Measurements from ENCODE around the gene TTC16. TPM values are rescaled to one million over a fixed set of nuclear protein-coding genes. Genes with fewer than 3 reads are reported as not detected.

The TTC16 gene
- total RNA-seq, 1 experiment from 2014 or later = not detected

DNA sequence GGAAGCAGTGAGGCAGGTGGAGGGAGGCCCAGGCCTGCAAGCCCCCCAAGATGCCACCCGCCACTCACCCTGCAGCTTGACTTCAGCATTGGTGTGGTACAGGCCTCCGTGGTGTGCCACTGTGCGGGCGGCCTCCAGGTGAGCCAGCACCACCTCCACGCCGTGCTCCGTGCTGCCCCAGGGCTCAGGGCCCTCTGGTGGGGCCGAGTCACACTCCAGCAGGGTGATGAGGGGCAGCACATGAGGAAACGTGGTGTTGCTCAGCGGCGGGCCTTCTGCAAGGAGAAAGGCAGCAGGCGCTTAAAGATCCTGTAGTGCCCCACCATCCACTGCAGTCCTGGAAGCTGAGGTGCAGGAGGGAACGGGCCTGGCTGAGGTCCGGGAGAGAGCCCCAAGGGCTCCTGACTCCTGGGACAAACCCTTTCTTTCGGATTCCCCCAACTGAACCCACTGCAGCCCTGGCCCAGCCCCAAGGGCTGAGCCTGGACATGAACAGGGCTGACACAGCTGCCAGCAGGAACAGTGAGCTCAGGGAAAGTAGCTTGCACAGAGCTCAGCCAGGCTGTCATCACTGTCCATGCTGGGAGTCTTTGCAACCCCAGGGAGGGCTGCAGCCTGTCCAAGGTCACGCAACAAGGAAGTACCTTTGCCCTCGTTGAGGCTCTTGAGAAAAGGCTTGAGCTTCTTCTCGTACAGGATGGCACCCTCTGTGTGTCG lies 23.9 kb downstream of the TTC16 start:
- TF ChIP-seq NFE2L1 (CRISPR knock-in tag; IDR thresholded peaks at IDR 0.05) = no peak
- no peak for TF ChIP-seq ETV6 (CRISPR knock-in tag; IDR thresholded peaks at IDR 0.05)
- TF ChIP-seq MAX (CRISPR knock-in tag; IDR thresholded peaks at IDR 0.05) = no peak
- no peak for TF ChIP-seq TP53 (CRISPR knock-in tag; IDR thresholded peaks at IDR 0.05)
- TF ChIP-seq ZNF232 (CRISPR knock-in tag; IDR thresholded peaks at IDR 0.05) = no peak
- TF ChIP-seq, protein P1, sequence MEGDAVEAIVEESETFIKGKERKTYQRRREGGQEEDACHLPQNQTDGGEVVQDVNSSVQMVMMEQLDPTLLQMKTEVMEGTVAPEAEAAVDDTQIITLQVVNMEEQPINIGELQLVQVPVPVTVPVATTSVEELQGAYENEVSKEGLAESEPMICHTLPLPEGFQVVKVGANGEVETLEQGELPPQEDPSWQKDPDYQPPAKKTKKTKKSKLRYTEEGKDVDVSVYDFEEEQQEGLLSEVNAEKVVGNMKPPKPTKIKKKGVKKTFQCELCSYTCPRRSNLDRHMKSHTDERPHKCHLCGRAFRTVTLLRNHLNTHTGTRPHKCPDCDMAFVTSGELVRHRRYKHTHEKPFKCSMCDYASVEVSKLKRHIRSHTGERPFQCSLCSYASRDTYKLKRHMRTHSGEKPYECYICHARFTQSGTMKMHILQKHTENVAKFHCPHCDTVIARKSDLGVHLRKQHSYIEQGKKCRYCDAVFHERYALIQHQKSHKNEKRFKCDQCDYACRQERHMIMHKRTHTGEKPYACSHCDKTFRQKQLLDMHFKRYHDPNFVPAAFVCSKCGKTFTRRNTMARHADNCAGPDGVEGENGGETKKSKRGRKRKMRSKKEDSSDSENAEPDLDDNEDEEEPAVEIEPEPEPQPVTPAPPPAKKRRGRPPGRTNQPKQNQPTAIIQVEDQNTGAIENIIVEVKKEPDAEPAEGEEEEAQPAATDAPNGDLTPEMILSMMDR (IDR thresholded peaks at IDR 0.05) = no peak
- TF ChIP-seq MLX (CRISPR knock-in tag; IDR thresholded peaks at IDR 0.05) = no peak
- TF ChIP-seq CBFB (CRISPR knock-in tag; IDR thresholded peaks at IDR 0.05; ENCODE audit: low read depth) = no peak
- POLR2A ChIA-PET = no interaction called here

DNA sequence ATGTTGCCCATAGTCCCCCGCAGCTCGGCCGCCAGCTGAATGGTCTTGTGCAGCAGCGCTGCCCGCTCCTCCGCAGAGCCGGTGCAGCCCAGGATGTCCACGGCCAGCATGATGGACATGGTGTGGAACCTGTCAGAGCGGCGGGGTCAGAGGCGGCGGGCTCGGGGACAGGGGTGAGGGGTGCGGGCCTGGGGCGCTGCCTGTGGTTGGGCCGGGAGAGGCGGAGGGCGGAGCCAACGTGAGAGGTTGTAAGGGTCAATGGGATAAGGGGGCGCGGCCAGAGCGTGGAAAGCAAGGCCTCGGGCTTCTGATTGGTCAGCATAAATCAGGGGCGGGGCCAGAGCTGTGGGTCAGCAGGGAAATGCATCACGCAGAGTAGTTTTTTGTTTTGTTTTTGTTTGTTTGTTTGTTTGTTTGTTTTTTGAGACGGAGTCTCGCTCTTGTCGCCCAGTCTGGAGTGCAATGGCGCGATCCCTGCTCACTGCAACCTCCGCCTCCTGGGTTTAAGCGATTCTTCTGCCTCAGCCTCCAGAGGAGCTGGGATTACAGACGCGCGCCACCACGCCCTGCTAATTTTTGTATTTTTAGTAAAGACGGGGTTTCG lies 26.1 kb downstream of the TTC16 start:
- peak; percentile 81 for TF ChIP-seq NFYB (CRISPR knock-in tag; conservative IDR thresholded peaks at IDR 0.05; ENCODE audit: low read depth)
- TF ChIP-seq, protein P1 (IDR thresholded peaks at IDR 0.05) = no peak
- Mint-ChIP-seq H3K4me1 (peaks cover 3% of the 10 kb centered on the region), H3K27me3 (ENCODE audit: low read depth) (peaks cover 15% of the 10 kb centered on the region), H3K9me3 (no peaks in the 10 kb centered on the region), H3K27ac (peak overlapping the region; percentile 97), H3K36me3 (no peaks in the 10 kb centered on the region), H3K4me3 (peak overlapping the region; percentile 90)
- POLR2A ChIA-PET = interaction anchor here (0.8 to 1.8 kb wide), 6 partner anchors 12 to 121 kb away, joined by 3 to 16 read pairs (median 4); partner anchors contain the start of gene CDK9
- ATAC-seq (peak; percentile 89), DNase-seq (ENCODE audit: low spot score) (peak; percentile 97)
- CTCF ChIA-PET = interaction anchor here (0.5 to 2.7 kb wide), 26 partner anchors 7 to 376 kb away, joined by 3 to 14 read pairs (median 5); partner anchors contain the start of genes CDK9, SH2D3C, ST6GALNAC4 and TOR2A

More for the DNA sequence above, 23.9 kb downstream of the TTC16 start:
- H3K9me3 Mint-ChIP-seq = no peaks in the 10 kb centered on the region
- H3K36me3 Mint-ChIP-seq = no peaks in the 10 kb centered on the region
- CTCF ChIA-PET = interaction anchor here (0.5 to 2.7 kb wide), 4 partner anchors 24 to 284 kb away, joined by 3 to 10 read pairs (median 4); no protein-coding TSS in a partner anchor
- H3K27ac Mint-ChIP-seq = no peak overlapping the region
- H3K4me1 Mint-ChIP-seq = peaks cover 6% of the 10 kb centered on the region
- H3K4me3 Mint-ChIP-seq = no peak overlapping the region
- no peak for ATAC-seq
- peaks cover 17% of the 10 kb centered on the region for H3K27me3 Mint-ChIP-seq (ENCODE audit: low read depth)
- DNase-seq (ENCODE audit: low spot score) = no peak

DNA sequence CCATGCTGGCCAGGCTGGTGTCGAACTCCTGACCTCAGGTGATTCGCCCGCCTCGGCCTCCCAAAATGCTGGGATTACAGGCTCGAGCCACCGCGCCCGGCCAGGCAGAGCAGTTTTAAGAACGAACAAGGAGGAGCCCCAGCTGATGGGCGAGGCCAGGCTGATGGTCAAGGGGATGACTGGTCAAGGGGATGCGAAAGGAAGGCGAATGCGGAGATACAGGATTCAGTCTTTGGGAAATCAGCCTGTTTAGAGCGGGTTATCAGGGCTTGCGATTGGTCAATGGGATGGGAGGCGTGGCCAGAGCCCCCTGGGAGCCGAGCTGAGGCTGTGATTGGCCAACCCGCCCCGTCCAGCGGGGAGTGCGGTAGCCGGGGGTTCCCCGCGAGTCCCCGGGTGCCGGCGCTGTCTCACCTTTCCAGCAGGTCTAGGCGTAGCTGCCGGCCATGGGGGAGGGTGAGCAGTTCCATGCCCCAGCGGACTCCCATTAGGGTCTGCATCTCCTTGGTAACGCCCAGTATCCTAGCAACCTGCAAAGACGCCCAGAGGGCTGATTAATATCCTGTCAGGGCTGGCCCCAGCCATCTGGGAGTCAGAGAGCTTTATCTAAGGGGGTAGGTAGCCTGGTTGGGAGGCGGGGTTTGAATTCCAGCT lies 26.7 kb downstream of the TTC16 start:
- peak overlapping the region; percentile 90 for H3K4me3 Mint-ChIP-seq
- H3K27ac Mint-ChIP-seq = peak overlapping the region; percentile 97
- ChIA-PET POLR2A (interaction anchor here (0.6 to 1.8 kb wide), 8 partner anchors 11 to 178 kb away, joined by 3 to 16 read pairs (median 3); partner anchors contain the start of gene CDK9), CTCF (interaction anchor here (0.6 to 2.7 kb wide), 29 partner anchors 8 to 408 kb away, joined by 3 to 14 read pairs (median 5); partner anchors contain the start of genes CDK9, SH2D3C, ST6GALNAC4 and TOR2A)
- DNase-seq (ENCODE audit: low spot score) (peak; percentile 94), ATAC-seq (peak; percentile 85)
- H3K36me3 Mint-ChIP-seq = no peaks in the 10 kb centered on the region
- H3K27me3 Mint-ChIP-seq (ENCODE audit: low read depth) = peaks cover 15% of the 10 kb centered on the region
- H3K4me1 Mint-ChIP-seq = peaks cover 6% of the 10 kb centered on the region
- H3K9me3 Mint-ChIP-seq = no peaks in the 10 kb centered on the region
- TF ChIP-seq IRF2 (CRISPR knock-in tag; IDR thresholded peaks at IDR 0.05; ENCODE audit: borderline replicate concordance, low read depth) = no peak
- TF ChIP-seq ETV6 (CRISPR knock-in tag; IDR thresholded peaks at IDR 0.05) = no peak
- 0 out of 2 replicates have a peak, but pooled peaks have one; percentile 25 for TF ChIP-seq ZNF423 (CRISPR knock-in tag; IDR thresholded peaks at IDR 0.05)
- no peak for TF ChIP-seq STAT6 (CRISPR knock-in tag; conservative IDR thresholded peaks at IDR 0.05; ENCODE audit: low read depth)
- TF ChIP-seq CBFB (CRISPR knock-in tag; IDR thresholded peaks at IDR 0.05; ENCODE audit: low read depth) = no peak
- no peak for TF ChIP-seq ZNF532 (CRISPR knock-in tag; IDR thresholded peaks at IDR 0.05; ENCODE audit: borderline replicate concordance)
- TF ChIP-seq, protein P2, sequence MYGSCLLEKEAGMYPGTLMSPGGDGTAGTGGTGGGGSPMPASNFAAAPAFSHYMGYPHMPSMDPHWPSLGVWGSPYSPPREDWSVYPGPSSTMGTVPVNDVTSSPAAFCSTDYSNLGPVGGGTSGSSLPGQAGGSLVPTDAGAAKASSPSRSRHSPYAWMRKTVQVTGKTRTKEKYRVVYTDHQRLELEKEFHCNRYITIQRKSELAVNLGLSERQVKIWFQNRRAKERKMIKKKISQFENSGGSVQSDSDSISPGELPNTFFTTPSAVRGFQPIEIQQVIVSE (CRISPR knock-in tag; IDR thresholded peaks at IDR 0.05; ENCODE audit: borderline replicate concordance) = no peak
